ENCODE measurements around the gene NRSN2.
"Not testable (repeated sequence)": the region's sequence is repeated elsewhere in the genome, so short reads cannot be mapped to it uniquely, and the experiment has no call there.

The NRSN2 gene

GRCh38 chr20:325045-325888 lies 21.6 kb upstream of the NRSN2 start, which contains the start of gene SOX12:
Gene SOX12 (plus strand): TSS chr20:325552. CDS start chr20:325925, 373 bp downstream.
- peak; percentile 92 for DNase-seq (ENCODE audit: low read depth)

- DNase-seq (ENCODE audit: low read depth): peak; percentile 67
Observed at GRCh38 chr20:325889-326644, 20.8 kb upstream of the NRSN2 start.

- DNase-seq (ENCODE audit: low read depth): peak; percentile 47
Observed at GRCh38 chr20:326645-327185, 20.2 kb upstream of the NRSN2 start.

- peak; percentile 93 for DNase-seq (ENCODE audit: low read depth)
Observed at GRCh38 chr20:327186-328026, 19.5 kb upstream of the NRSN2 start.

GRCh38 chr20:328027-328974 lies 18.6 kb upstream of the NRSN2 start:
- DNase-seq (ENCODE audit: low read depth): no peak

- DNase-seq (ENCODE audit: low read depth): no peak
Observed at GRCh38 chr20:328975-329695, 17.8 kb upstream of the NRSN2 start.

- DNase-seq (ENCODE audit: low read depth): no peak
Observed at GRCh38 chr20:329851-330232, 17.1 kb upstream of the NRSN2 start.

GRCh38 chr20:330233-331149 lies 16.4 kb upstream of the NRSN2 start:
- DNase-seq (ENCODE audit: low read depth): peak; percentile 75

- no peak for DNase-seq (ENCODE audit: low read depth)
Observed at GRCh38 chr20:334578-334977, 12.3 kb upstream of the NRSN2 start.

GRCh38 chr20:336040-336439 lies 10.9 kb upstream of the NRSN2 start:
- DNase-seq (ENCODE audit: low read depth): not testable (repeated sequence)

- DNase-seq (ENCODE audit: low read depth): peak; percentile 91
Observed at GRCh38 chr20:341682-342081, 5.2 kb upstream of the NRSN2 start.

GRCh38 chr20:343107-343506 lies 3.8 kb upstream of the NRSN2 start:
- DNase-seq (ENCODE audit: low read depth): no peak

- DNase-seq (ENCODE audit: low read depth): no peak
Observed at GRCh38 chr20:346033-346639, 775 bp upstream of the NRSN2 start.

GRCh38 chr20:347317-347639 lies 367 bp downstream of the NRSN2 start:
- no peak for DNase-seq (ENCODE audit: low read depth)

- peak; percentile 96 for DNase-seq (ENCODE audit: low read depth)
Observed at GRCh38 chr20:347640-348484, 951 bp downstream of the NRSN2 start.

- no peak for DNase-seq (ENCODE audit: low read depth)
Observed at GRCh38 chr20:348972-349841, 2.3 kb downstream of the NRSN2 start.

GRCh38 chr20:353166-353565 lies 6.3 kb downstream of the NRSN2 start:
- DNase-seq (ENCODE audit: low read depth): no peak
